ENCODE data around the gene PLPPR3.

The PLPPR3 gene

DNA sequence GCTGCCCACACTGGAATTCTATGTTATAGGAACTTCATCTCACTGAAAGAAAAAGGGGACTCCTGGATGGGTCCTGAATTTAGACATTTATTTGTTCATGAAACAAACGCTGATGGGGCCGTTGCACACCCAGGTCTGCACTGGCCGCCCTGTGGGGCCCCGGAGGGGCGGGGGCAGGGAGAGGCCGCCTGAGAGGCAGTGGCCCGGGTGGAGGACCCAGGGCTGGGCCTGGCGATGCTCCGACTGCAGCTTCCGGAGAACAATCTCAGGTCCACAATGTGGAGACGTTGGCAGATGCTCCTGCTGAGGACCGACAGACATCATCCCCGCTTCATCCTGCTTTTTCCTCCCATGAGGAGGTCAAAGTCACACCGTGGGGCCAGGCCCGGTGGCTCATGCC, 40.8 kb downstream of the PLPPR3 start:
- TF ChIP-seq, protein P1, sequence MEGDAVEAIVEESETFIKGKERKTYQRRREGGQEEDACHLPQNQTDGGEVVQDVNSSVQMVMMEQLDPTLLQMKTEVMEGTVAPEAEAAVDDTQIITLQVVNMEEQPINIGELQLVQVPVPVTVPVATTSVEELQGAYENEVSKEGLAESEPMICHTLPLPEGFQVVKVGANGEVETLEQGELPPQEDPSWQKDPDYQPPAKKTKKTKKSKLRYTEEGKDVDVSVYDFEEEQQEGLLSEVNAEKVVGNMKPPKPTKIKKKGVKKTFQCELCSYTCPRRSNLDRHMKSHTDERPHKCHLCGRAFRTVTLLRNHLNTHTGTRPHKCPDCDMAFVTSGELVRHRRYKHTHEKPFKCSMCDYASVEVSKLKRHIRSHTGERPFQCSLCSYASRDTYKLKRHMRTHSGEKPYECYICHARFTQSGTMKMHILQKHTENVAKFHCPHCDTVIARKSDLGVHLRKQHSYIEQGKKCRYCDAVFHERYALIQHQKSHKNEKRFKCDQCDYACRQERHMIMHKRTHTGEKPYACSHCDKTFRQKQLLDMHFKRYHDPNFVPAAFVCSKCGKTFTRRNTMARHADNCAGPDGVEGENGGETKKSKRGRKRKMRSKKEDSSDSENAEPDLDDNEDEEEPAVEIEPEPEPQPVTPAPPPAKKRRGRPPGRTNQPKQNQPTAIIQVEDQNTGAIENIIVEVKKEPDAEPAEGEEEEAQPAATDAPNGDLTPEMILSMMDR (IDR thresholded peaks at IDR 0.05; ENCODE audit: insufficient read depth, missing control alignments) = no peak
- FAIRE-seq = no peak
- DNase-seq (ENCODE audit: insufficient read length, low spot score) = no peak

DNA sequence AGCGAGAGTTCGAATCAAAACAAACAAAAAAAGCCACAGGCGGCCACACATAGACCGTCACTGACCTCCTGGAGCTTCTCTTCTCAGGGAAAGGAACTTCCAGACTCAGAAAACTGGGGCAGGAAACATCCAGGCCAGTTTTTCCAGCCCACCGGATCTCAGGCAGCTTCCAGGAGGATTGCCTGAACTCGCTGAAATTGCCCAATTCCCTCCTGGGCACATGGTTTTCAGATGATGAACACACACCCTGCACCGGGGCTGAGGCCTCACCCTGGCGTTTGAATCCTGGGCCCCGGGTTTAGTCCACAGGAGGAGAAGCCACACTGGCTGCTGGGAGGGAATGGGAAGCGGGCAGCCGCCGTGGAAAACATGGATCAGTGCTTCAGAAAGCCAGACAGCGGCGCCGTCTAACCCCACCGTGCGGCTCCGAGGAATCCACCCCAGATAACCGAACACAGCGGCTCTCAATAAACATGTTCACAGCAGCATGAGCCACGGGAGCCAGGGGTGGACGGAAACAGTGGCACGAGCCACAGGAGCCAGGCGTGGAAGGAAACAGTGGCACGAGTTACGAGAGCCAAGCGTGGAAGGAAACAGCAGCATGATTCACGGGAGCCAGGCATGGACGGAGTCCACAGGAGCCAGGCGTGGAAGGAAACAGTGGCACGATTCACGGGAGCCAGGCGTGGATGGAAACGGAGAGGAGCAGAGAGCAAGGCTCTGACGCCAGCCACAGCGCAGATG, 42.7 kb downstream of the PLPPR3 start:
- FAIRE-seq (no peak), DNase-seq (ENCODE audit: insufficient read length, low spot score) (no peak)
- TF ChIP-seq, protein P1 (IDR thresholded peaks at IDR 0.05; ENCODE audit: insufficient read depth, missing control alignments) = no peak

DNA sequence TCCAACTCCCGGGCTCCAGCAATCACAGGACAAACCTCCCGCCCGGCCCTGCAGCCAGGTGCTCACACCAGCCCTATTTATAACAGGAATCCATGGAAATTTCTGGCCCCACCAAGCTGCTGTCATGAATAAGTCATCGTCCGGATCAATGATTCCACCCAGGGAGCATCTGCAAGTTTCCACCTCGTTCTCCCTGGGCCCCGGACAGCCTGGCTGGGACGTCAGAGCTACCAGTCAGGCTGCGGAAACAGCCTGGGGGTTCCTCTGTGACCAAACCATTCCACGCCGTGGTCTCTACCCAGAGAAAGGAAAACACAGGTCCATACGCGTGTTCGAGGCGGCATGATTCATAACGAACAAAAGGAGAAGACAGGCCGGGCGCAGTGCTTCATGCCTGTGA, 45.2 kb downstream of the PLPPR3 start:
- FAIRE-seq (no peak), DNase-seq (ENCODE audit: insufficient read length, low spot score) (no peak)
- TF ChIP-seq, protein P1 (IDR thresholded peaks at IDR 0.05; ENCODE audit: insufficient read depth, missing control alignments) = no peak

DNA sequence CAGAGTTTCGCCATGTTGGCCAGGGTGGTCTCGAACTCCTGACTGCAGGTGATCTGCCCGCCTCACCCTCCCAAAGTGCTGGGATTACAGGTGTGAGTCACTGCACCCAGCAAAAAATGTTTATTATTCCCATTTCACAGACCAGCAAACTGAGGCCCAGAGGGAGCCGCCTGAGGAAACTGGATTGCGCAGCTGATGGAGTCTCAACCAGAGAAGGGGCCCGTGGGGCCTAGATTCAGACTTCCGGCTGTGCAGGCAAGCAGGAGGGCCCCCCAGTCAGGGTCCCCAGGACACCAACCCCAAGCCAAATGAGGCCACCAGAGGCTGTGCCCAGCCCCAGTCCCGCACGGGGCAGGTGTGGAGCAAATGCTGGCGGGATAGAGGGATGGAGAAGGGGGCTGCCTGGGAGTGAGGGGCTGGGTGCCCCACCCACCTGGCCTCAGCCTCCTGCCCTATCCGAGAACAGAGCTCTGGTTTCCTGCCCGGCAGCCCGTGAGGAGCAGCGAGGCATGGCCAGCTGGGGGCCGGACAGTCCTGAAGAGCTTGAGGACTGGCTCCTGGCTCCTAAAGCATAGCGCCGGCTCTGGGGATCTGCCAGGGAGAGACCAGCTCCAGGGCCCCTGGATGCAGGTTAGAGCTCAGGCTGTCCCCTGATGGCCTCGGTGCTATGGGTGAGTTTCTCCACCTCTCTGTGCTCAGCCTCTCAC, 48.9 kb downstream of the PLPPR3 start:
- DNase-seq (ENCODE audit: insufficient read length, low spot score) (no peak), FAIRE-seq (no peak)
- TF ChIP-seq, protein P1 (IDR thresholded peaks at IDR 0.05; ENCODE audit: insufficient read depth, missing control alignments) = no peak

DNA sequence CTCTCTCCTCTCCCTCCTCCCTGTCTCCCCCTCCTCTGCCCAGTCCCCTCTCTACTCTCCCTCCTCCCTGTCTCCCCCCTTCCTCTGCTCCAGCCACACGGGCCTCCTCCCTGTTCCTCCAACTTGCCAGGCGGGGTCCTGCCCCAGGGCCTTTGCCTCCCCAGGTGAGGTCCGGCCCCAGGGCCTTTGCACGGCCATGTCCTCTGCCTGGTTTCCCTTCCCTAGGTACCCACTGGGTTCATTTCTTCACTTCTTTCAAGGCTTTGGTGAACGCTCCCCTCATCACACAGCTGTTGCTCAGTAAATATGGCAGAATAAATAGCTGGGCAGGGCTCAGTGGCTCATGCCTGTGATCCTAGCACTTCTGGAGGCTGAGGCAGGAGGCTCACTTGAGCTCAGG, 49.7 kb downstream of the PLPPR3 start:
- TF ChIP-seq, protein P1 (IDR thresholded peaks at IDR 0.05; ENCODE audit: insufficient read depth, missing control alignments) = no peak
- DNase-seq (ENCODE audit: insufficient read length, low spot score) (no peak), FAIRE-seq (no peak)

DNA sequence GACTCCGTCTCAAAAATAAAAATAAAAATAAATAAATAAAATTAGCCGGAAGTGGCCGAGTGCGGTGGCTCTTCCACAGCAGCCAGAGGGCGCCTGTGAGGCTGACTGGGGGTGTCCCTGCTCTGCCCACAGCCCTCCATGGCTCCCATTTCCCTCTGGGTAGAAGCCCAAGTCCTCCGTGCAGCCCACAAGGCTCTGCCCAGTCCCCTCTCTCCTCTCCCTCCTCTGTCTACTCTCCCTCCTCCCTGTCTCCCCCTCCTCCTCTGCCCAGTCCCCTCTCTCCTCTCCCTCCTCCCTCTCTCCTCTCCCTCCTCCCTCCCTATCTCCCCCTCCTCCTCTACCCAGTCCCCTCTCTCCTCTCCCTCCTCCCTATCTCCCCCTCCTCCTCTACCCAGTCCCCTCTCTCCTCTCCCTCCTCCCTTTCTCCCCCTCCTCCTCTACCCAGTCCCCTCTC, 50.4 kb downstream of the PLPPR3 start:
- TF ChIP-seq, protein P1 (IDR thresholded peaks at IDR 0.05; ENCODE audit: insufficient read depth, missing control alignments) = peak; percentile 44
- DNase-seq (ENCODE audit: insufficient read length, low spot score) = no peak
- FAIRE-seq = no peak

DNA sequence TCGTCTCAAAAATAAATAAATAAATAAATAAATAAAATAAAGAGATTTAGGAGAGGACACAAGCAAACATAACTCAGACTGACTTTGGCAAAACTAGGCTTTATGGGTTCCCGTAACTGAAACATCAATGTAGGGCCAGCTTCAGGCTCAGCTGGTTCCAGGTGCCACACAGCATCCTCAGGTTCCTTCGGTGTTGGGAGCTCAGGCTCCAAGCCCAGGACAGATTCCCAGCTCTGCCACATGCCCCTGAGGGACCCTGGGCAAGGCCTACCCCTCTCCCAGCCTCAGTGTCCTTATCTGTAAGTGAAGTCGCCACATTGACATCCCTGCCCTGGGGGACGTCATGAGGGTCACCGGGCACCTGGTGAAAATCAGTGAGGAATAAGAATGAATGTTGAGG, 52.1 kb downstream of the PLPPR3 start:
- FAIRE-seq (no peak), DNase-seq (ENCODE audit: insufficient read length, low spot score) (no peak)
- TF ChIP-seq, protein P1 (IDR thresholded peaks at IDR 0.05; ENCODE audit: insufficient read depth, missing control alignments) = no peak

Data from D721Med (cell line).